A549 (cell line): ENCODE data around the gene DNAJC3.

Source experiments
- CTCF ChIP-seq: fragments of >200 bp; sonication (Bioruptor Twin); formaldehyde crosslinking; IDR thresholded peaks from 3 replicates; pipeline ENCODE4 v1.5.1; 2016
- MAFK ChIP-seq: fragments of 450-650 bp; IDR thresholded peaks from 2 replicates; pipeline ENCODE4 v1.6.1; 2014; ENCODE audit not compliant: partially characterized antibody
- MAX ChIP-seq: IDR thresholded peaks from 2 replicates; pipeline ENCODE4 v1.6.1; 2012
- MYC ChIP-seq: IDR thresholded peaks from 2 replicates; pipeline ENCODE4 v1.6.1; 2012; ENCODE audit warnings: mild to moderate bottlenecking, inconsistent platforms, low read length, improper control_type of control experiment, borderline replicate concordance
- POLR2A ChIP-seq: IDR thresholded peaks from 2 replicates; pipeline ENCODE4 v1.6.1; 2012; ENCODE audit warnings: mild to moderate bottlenecking, low read length

- TF ChIP-seq CTCF (no peak), MYC (no peak), POLR2A (no peak), MAX (no peak), MAFK (no peak)
These were observed 104.1 kb downstream of the DNAJC3 start for GRCh38 chr13:95781016-95781415.
